PC-3 (cell line): ENCODE measurements around the gene VTA1.

ENCODE experiments used
- CTCF ChIP-seq: fragments of 300-600 bp; sonication (generic); conservative IDR thresholded peaks from 2 replicates; pipeline ENCODE4 v1.5.1; 2017; ENCODE audit warnings: antibody characterized with exemption, low read depth, mild to moderate bottlenecking, low read length
- EZH2 ChIP-seq: fragments of 300-600 bp; sonication (generic); IDR thresholded peaks from one replicate; pipeline ENCODE4 v1.6.1; 2017; ENCODE audit warnings: antibody characterized with exemption, mild to moderate bottlenecking, low read length; ENCODE audit not compliant: unreplicated experiment
- EZH2phosphoT487 ChIP-seq: fragments of 300-600 bp; sonication (generic); IDR thresholded peaks from 2 replicates; pipeline ENCODE4 v1.6.1; 2018; ENCODE audit warnings: mild to moderate bottlenecking, antibody characterized with exemption, low read length, borderline replicate concordance

- TF ChIP-seq CTCF = no peak
- TF ChIP-seq EZH2 = no peak
- no peak for TF ChIP-seq EZH2phosphoT487
Measured at GRCh38 chr6:142178129-142178528, 31.1 kb downstream of the VTA1 start.
